GM23338 (cell line): ENCODE data around the gene ATP5IF1. TPM values are rescaled to one million over a fixed set of nuclear protein-coding genes. Genes with fewer than 3 reads are reported as not detected.

Source experiments
- ATAC-seq: fragments of 200-7000 bp; cut with Tn5 transposase; 3 replicates; pipeline ENCODE4 v1.9.1; 2020
- DNase-seq: peaks from one replicate; pipeline ENCODE4 v3.0.0-alpha.2; 2015; ENCODE audit warnings: low spot score
- H2AFZ ChIP-seq: fragments of 200-600 bp; sonication (generic); 2 replicates; pipeline ENCODE4 v1.8.0; 2016; ENCODE audit warnings: antibody characterized with exemption, mild to moderate bottlenecking, moderate library complexity
- H3F3A ChIP-seq: fragments of 200-600 bp; sonication (generic); replicated peaks from 2 replicates; pipeline ENCODE4 v1.8.0; 2017; ENCODE audit warnings: antibody characterized with exemption, mixed run types, low read depth
- H3K27ac ChIP-seq: fragments of 200-600 bp; sonication (generic); 2 replicates; pipeline ENCODE4 v1.6.1; 2016; ENCODE audit warnings: low read depth
- H3K27me3 ChIP-seq: fragments of 200-600 bp; sonication (generic); 2 replicates; pipeline ENCODE4 v1.8.0; 2016; ENCODE audit warnings: mild to moderate bottlenecking, mixed run types, moderate library complexity; ENCODE audit not compliant: insufficient read depth
- H3K36me3 ChIP-seq: fragments of 200-600 bp; sonication (generic); 2 replicates; pipeline ENCODE4 v1.8.0; 2016; ENCODE audit warnings: mild to moderate bottlenecking; ENCODE audit not compliant: insufficient read depth
- H3K4me1 ChIP-seq: fragments of 200-600 bp; sonication (generic); 2 replicates; pipeline ENCODE4 v1.8.0; 2016; ENCODE audit warnings: mild to moderate bottlenecking, moderate library complexity; ENCODE audit not compliant: insufficient read depth
- H3K4me2 ChIP-seq: fragments of 200-600 bp; sonication (generic); 2 replicates; pipeline ENCODE4 v1.7.1; 2017; ENCODE audit warnings: mixed run types
- H3K4me3 ChIP-seq: fragments of 200-600 bp; sonication (generic); 2 replicates; pipeline ENCODE4 v1.6.1; 2016; ENCODE audit warnings: mixed run types
- H3K79me2 ChIP-seq: fragments of 200-600 bp; sonication (generic); replicated peaks from 2 replicates; pipeline ENCODE4 v1.8.0; 2017; ENCODE audit warnings: mild to moderate bottlenecking; ENCODE audit not compliant: insufficient read depth
- H3K9me2 ChIP-seq: fragments of 200-600 bp; sonication (generic); 2 replicates; pipeline ENCODE4 v1.8.0; 2017; ENCODE audit not compliant: insufficient read depth
- H4K20me1 ChIP-seq: fragments of 200-600 bp; sonication (generic); replicated peaks from 2 replicates; pipeline ENCODE4 v1.8.0; 2017; ENCODE audit warnings: mild to moderate bottlenecking; ENCODE audit not compliant: insufficient read depth
- H3K27ac Mint-ChIP-seq: 2 replicates; pipeline ENCODE4 v1.8.0; 2020; ENCODE audit warnings: inconsistent platforms, mild to moderate bottlenecking, moderate library complexity, mixed read lengths
- H3K27me3 Mint-ChIP-seq: 3 replicates; pipeline ENCODE4 v1.8.0; 2022; ENCODE audit warnings: low read depth, mild to moderate bottlenecking, moderate library complexity, mixed read lengths, inconsistent platforms; ENCODE audit not compliant: insufficient read depth, poor library complexity
- H3K36me3 Mint-ChIP-seq: 3 replicates; pipeline ENCODE4 v1.8.0; 2021; ENCODE audit warnings: low read depth, mild to moderate bottlenecking, inconsistent platforms, moderate library complexity, mixed read lengths
- H3K4me1 Mint-ChIP-seq: 3 replicates; pipeline ENCODE4 v1.8.0; 2020; ENCODE audit warnings: mild to moderate bottlenecking, inconsistent platforms, mixed read lengths
- H3K4me3 Mint-ChIP-seq: 3 replicates; pipeline ENCODE4 v1.8.0; 2021; ENCODE audit warnings: moderate library complexity, mild to moderate bottlenecking, inconsistent platforms, mixed read lengths
- H3K9me3 Mint-ChIP-seq: 3 replicates; pipeline ENCODE4 v1.8.0; 2020; ENCODE audit warnings: moderate library complexity, mild to moderate bottlenecking, inconsistent platforms, mixed read lengths
- STAT1 ChIP-seq: IDR thresholded peaks from one replicate; pipeline ENCODE4 v1.6.1; 2016; ENCODE audit warnings: antibody characterized with exemption; ENCODE audit not compliant: unreplicated experiment
- ZNF114 ChIP-seq: fragments of 250-450 bp; sonication (Bioruptor Pico); IDR thresholded peaks from 2 replicates; pipeline ENCODE4 v1.5.0; 2020; ENCODE audit warnings: mild to moderate bottlenecking, moderate library complexity
- ZNF331 ChIP-seq: fragments of 250-450 bp; sonication (Bioruptor Pico); IDR thresholded peaks from 2 replicates; pipeline ENCODE4 v1.5.0; 2020; ENCODE audit warnings: low read depth, mild to moderate bottlenecking, moderate library complexity
- ZNF462 ChIP-seq: fragments of 250-450 bp; sonication (Bioruptor Pico); IDR thresholded peaks from 2 replicates; pipeline ENCODE4 v1.5.0; 2020; ENCODE audit warnings: mild to moderate bottlenecking, moderate library complexity
- polyA plus RNA-seq: library from polyadenylated mRNA; unstranded; fragments of >200 nt; fragmentation: Nextera tagmentation; extraction: Ambion mirVana; gene quantifications from 2 replicates; pipeline ENCODE4 v1.2.1, GENCODE V29; 2016
- total RNA-seq: library from RNA; depleted of rRNA; stranded (reverse); fragments of >200 nt; shearing (Covaris generic); gene quantifications from 2 replicates; pipeline ENCODE4 v1.2.3, GENCODE V29; 2014
- TF ChIP-seq, protein P1 (sequence below): IDR thresholded peaks from 2 replicates; pipeline ENCODE4 v1.6.1; 2016; ENCODE audit warnings: antibody characterized with exemption

The ATP5IF1 gene
- total and polyA plus RNA-seq, 2 experiments from 2014 or later, result 230 to 1,325 TPM

- TF ChIP-seq ZNF462, result no peak
- TF ChIP-seq ZNF331, result no peak
- no peak for TF ChIP-seq ZNF114 (CRISPR knock-in tag)
Measured at GRCh38 chr1:28257736-28258135, 21.8 kb downstream of the ATP5IF1 start (continued).

- Histone ChIP-seq H3K4me2 (peak overlapping the region; percentile 73), H3F3A (peaks cover 7% of the 10 kb centered on the region; the same call in 1 of the 2 replicates), H3K27ac (no peak overlapping the region), H3K27me3 (no peaks in the 10 kb centered on the region), H3K9me2 (no peaks in the 10 kb centered on the region), H4K20me1 (peaks cover 30% of the 10 kb centered on the region), H3K4me3 (peak overlapping the region; percentile 98), H3K4me1 (peaks cover 36% of the 10 kb centered on the region), H3K79me2 (peaks cover 38% of the 10 kb centered on the region), H3K36me3 (no peaks in the 10 kb centered on the region), H2AFZ (peak overlapping the region; percentile 5; the same call in 1 of the 2 replicates)
- no peak for ATAC-seq
- DNase-seq, result no peak
- Mint-ChIP-seq H3K4me1 (peaks cover 28% of the 10 kb centered on the region), H3K27me3 (peaks cover 11% of the 10 kb centered on the region), H3K27ac (peak overlapping the region; percentile 73), H3K36me3 (peaks cover 21% of the 10 kb centered on the region), H3K9me3 (no peaks in the 10 kb centered on the region; the same call in 2 of the 3 replicates), H3K4me3 (peak overlapping the region; percentile 80)
- no peak for TF ChIP-seq ZNF462
- TF ChIP-seq, protein P1, sequence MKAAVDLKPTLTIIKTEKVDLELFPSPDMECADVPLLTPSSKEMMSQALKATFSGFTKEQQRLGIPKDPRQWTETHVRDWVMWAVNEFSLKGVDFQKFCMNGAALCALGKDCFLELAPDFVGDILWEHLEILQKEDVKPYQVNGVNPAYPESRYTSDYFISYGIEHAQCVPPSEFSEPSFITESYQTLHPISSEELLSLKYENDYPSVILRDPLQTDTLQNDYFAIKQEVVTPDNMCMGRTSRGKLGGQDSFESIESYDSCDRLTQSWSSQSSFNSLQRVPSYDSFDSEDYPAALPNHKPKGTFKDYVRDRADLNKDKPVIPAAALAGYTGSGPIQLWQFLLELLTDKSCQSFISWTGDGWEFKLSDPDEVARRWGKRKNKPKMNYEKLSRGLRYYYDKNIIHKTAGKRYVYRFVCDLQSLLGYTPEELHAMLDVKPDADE, result 0 out of 2 replicates have a peak, but pooled peaks have one; percentile 1
- no peak for TF ChIP-seq STAT1
Measured at GRCh38 chr1:28258628-28259251, 22.8 kb downstream of the ATP5IF1 start.
